OCI-LY1 (cell line): Measurements from ENCODE around the gene SV2A.

Experiments used
- CTCF ChIP-seq: fragments of 200-600 bp; sonication (generic), shearing (Covaris generic); IDR thresholded peaks from 2 replicates; pipeline ENCODE4 v1.5.1; 2017; ENCODE audit warnings: mild to moderate bottlenecking, antibody characterized with exemption, low read length, moderate library complexity, mixed read lengths
- EZH2 ChIP-seq: fragments of 200-600 bp; sonication (generic), shearing (Covaris generic); IDR thresholded peaks from 2 replicates; pipeline ENCODE4 v1.8.0; 2017; ENCODE audit warnings: borderline replicate concordance, mixed run types, mild to moderate bottlenecking, antibody characterized with exemption, low read length, moderate library complexity, mixed read lengths

- TF ChIP-seq CTCF, result no peak
- TF ChIP-seq EZH2, result no peak
These were observed 40.3 kb downstream of the SV2A start for GRCh38 chr1:149877211-149877946.
